Cardiac muscle cell (in vitro differentiated cells and primary cell): Measurements from ENCODE around the gene TTC9C. TPM values are rescaled to one million over a fixed set of nuclear protein-coding genes. Genes with fewer than 3 reads are reported as not detected.
A peak's percentile ranks its signal among the peaks of the same experiment; 100 is the strongest.

Experiments
- DNase-seq, 2 donors: peaks; one replicate each; pipeline versions ENCODE4 v3.0.0 to v3.0.0-alpha.2; 2010 to 2017; ENCODE audit warnings: low read depth in 1 of 2, low spot score in 1 of 2
- H3K27ac ChIP-seq: fragments of 200-600 bp; sonication (generic); 2 replicates; pipeline ENCODE4 v1.5.1; 2016
- H3K27me3 ChIP-seq: fragments of 200-600 bp; sonication (generic); 2 replicates; pipeline ENCODE4 v1.6.0; 2016; ENCODE audit warnings: control low read depth
- H3K36me3 ChIP-seq: fragments of 200-600 bp; sonication (generic); 2 replicates; pipeline ENCODE4 v1.5.1; 2016; ENCODE audit warnings: control low read depth
- H3K4me1 ChIP-seq: fragments of 200-600 bp; sonication (generic); 2 replicates; pipeline ENCODE4 v1.8.1; 2017; ENCODE audit warnings: low read depth, mild to moderate bottlenecking, mixed run types
- H3K4me3 ChIP-seq: fragments of 200-600 bp; sonication (generic); 2 replicates; pipeline ENCODE4 v1.5.1; 2016; ENCODE audit warnings: mild to moderate bottlenecking
- H3K9me3 ChIP-seq: fragments of 200-600 bp; sonication (generic); 2 replicates; pipeline ENCODE4 v1.5.1; 2017; ENCODE audit warnings: low read depth, mild to moderate bottlenecking, control low read depth
- CTCF ChIP-seq: IDR thresholded peaks from 2 replicates; pipeline ENCODE4 v1.5.1; 2012; ENCODE audit warnings: low read depth, mild to moderate bottlenecking, low read length
- polyA plus RNA-seq: library from polyadenylated mRNA; unstranded; fragments of >200 nt; fragmentation: Nextera tagmentation; extraction: Ambion mirVana; gene quantifications from 2 replicates; pipeline ENCODE4 v1.2.1, GENCODE V29; 2016
- total RNA-seq: library from RNA; depleted of rRNA; stranded (reverse); fragments of >200 nt; gene quantifications from 2 replicates; pipeline ENCODE4 v1.2.3, GENCODE V29; 2016

TTC9C gene
- total RNA-seq (36.3 and 37.3 TPM in 2 replicates), polyA plus RNA-seq (39.0 and 45.1 TPM in 2 replicates)

GRCh38 chr11:62728171-62728988 is at the start of gene TTC9C:
TSS of gene TTC9C (plus strand) at chr11:62728486. CDS start at chr11:62728849, 363 bp downstream.
- peak; percentile 91 to 94 for DNase-seq
- TF ChIP-seq CTCF = no peak
- peak within 1 kb of the TSS; percentile 98 for H3K27ac ChIP-seq
- H3K36me3 ChIP-seq = peaks cover 11% of the 10 kb centered on the region
- no peaks in the 10 kb centered on the region for H3K9me3 ChIP-seq
- H3K4me1 ChIP-seq = peaks cover 8% of the 10 kb centered on the region
- no peaks in the 10 kb centered on the region for H3K27me3 ChIP-seq
- H3K4me3 ChIP-seq = peak within 1 kb of the TSS; percentile 90

- TF ChIP-seq CTCF = no peak
Observed at GRCh38 chr11:62678770-62679696, 49.3 kb upstream of the TTC9C start, which contains the start of gene UBXN1. TSS of gene UBXN1 (minus strand) at chr11:62679073. CDS start at chr11:62678923, 150 bp downstream.

GRCh38 chr11:62680825-62681240 is 47.5 kb upstream of the TTC9C start:
- Histone ChIP-seq H3K9me3 (no peaks in the 10 kb centered on the region), H3K4me3 (no peak overlapping the region), H3K4me1 (peaks cover 20% of the 10 kb centered on the region), H3K27ac (peak overlapping the region; percentile 82), H3K36me3 (peaks cover 14% of the 10 kb centered on the region), H3K27me3 (no peaks in the 10 kb centered on the region)
- peak; percentile 71 to 90 for DNase-seq
- peak; percentile 68 for TF ChIP-seq CTCF

More at GRCh38 chr11:62678770-62679696, 49.3 kb upstream of the TTC9C start, which contains the start of gene UBXN1:
- H3K9me3 ChIP-seq = no peaks in the 10 kb centered on the region
- H3K27ac ChIP-seq = peak within 1 kb of the TSS; percentile 80
- H3K4me3 ChIP-seq = peak within 1 kb of the TSS; percentile 93
- H3K27me3 ChIP-seq = no peaks in the 10 kb centered on the region
- peaks cover 20% of the 10 kb centered on the region for H3K4me1 ChIP-seq
- peak; percentile 89 to 96 for DNase-seq
- peaks cover 16% of the 10 kb centered on the region for H3K36me3 ChIP-seq

GRCh38 chr11:62682518-62682917 is 45.8 kb upstream of the TTC9C start:
- DNase-seq = no peak
- peaks cover 5% of the 10 kb centered on the region for H3K36me3 ChIP-seq
- no peaks in the 10 kb centered on the region for H3K27me3 ChIP-seq
- no peaks in the 10 kb centered on the region for H3K9me3 ChIP-seq
- H3K4me1 ChIP-seq = peaks cover 12% of the 10 kb centered on the region
- no peak overlapping the region for H3K4me3 ChIP-seq
- TF ChIP-seq CTCF = no peak
- H3K27ac ChIP-seq = no peak overlapping the region
